Measurements from ENCODE around the gene KIF25. TPM values are rescaled to one million over a fixed set of nuclear protein-coding genes. Genes with fewer than 3 reads are reported as not detected.

The KIF25 gene
- total RNA-seq, 1 experiment from 2014 or later, result 0.28 TPM

- CTCF ChIA-PET, result no interaction called here
- H3K27ac Mint-ChIP-seq, result no peak overlapping the region
Measured at GRCh38 chr6:167963589-167964057, 33.8 kb upstream of the KIF25 start.

DNA sequence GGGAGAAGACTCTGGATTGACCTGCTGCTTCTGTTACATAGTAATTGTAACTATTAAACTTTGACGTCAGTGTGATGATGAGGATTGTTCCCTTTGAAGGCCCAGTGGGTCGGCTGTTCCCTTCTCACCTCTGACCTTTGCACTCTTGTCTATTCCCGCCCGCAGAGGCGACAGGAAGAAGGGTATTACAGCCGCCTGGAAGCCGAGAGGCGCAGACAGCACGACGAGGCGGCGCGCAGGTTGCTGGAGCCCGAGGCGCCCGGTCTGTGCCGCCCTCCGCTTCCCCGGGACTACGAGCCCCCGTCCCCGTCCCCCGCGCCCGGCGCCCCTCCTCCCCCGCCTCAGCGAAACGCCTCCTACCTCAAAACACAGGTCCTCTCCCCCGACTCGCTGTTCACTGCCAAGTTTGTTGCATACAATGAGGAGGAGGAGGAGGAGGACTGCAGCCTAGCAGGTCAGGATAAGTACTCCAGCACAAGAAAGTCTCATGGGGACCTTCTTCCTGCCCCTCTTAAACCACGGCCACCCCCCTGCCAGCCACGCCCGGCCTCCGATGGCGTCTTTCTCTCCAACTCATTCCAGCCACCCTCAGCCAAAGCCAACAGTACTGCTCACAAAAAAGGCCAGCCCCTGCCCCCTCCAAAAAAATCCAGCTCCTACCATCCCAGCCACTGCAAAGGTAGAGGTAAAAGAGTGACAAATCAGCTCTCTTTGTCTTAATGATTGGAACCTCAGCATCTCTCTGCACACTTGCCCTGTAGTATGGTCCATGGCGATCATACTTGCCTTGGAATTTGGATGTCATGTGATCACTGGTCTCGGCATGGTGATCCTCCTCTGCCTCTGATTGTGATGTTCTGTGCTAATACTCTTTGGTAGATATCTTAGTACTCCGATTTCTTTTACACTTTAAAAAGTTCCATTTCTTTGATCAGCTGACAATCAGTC, 31.6 kb upstream of the KIF25 start:
- H3K36me3 Mint-ChIP-seq, result peaks cover 70% of the 10 kb centered on the region
- ATAC-seq, result no peak
- ChIA-PET POLR2A (no interaction called here), CTCF (no interaction called here)
- no peaks in the 10 kb centered on the region for H3K9me3 Mint-ChIP-seq
- TF ChIP-seq ZNF232 (CRISPR knock-in tag; IDR thresholded peaks at IDR 0.05), result no peak
- TF ChIP-seq, protein P1, sequence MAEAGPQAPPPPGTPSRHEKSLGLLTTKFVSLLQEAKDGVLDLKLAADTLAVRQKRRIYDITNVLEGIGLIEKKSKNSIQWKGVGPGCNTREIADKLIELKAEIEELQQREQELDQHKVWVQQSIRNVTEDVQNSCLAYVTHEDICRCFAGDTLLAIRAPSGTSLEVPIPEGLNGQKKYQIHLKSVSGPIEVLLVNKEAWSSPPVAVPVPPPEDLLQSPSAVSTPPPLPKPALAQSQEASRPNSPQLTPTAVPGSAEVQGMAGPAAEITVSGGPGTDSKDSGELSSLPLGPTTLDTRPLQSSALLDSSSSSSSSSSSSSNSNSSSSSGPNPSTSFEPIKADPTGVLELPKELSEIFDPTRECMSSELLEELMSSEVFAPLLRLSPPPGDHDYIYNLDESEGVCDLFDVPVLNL (CRISPR knock-in tag; IDR thresholded peaks at IDR 0.05; ENCODE audit: borderline replicate concordance, low read depth), result no peak
- no peak for TF ChIP-seq HMGA2 (CRISPR knock-in tag; IDR thresholded peaks at IDR 0.05)
- TF ChIP-seq ESRRA (CRISPR knock-in tag; IDR thresholded peaks at IDR 0.05; ENCODE audit: borderline replicate concordance), result no peak
- no peak for TF ChIP-seq GABPB1 (CRISPR knock-in tag; IDR thresholded peaks at IDR 0.05)
- no peak for TF ChIP-seq ZMAT4 (CRISPR knock-in tag; IDR thresholded peaks at IDR 0.05)
- no peak for TF ChIP-seq ZNF281 (CRISPR knock-in tag; IDR thresholded peaks at IDR 0.05)
- no peak for DNase-seq (ENCODE audit: low spot score)
- no peak overlapping the region for H3K27ac Mint-ChIP-seq
- H3K4me3 Mint-ChIP-seq, result no peak overlapping the region
- H3K27me3 Mint-ChIP-seq (ENCODE audit: low read depth), result no peaks in the 10 kb centered on the region
- H3K4me1 Mint-ChIP-seq, result peaks cover 4% of the 10 kb centered on the region; the same call in 1 of the 2 replicates

More at GRCh38 chr6:167963589-167964057, 33.8 kb upstream of the KIF25 start:
- Mint-ChIP-seq H3K4me3 (no peak overlapping the region), H3K36me3 (peaks cover 53% of the 10 kb centered on the region), H3K9me3 (no peaks in the 10 kb centered on the region), H3K27me3 (ENCODE audit: low read depth) (no peaks in the 10 kb centered on the region), H3K4me1 (peaks cover 4% of the 10 kb centered on the region; the same call in 1 of the 2 replicates)
- no peak for DNase-seq (ENCODE audit: low spot score)
- no peak for TF ChIP-seq JAZF1 (CRISPR knock-in tag; IDR thresholded peaks at IDR 0.05)
- TF ChIP-seq GABPB1 (CRISPR knock-in tag; IDR thresholded peaks at IDR 0.05), result peak; percentile 65; the same call in 1 of the 2 replicates
- TF ChIP-seq JUN (CRISPR knock-in tag; IDR thresholded peaks at IDR 0.05), result no peak
- TF ChIP-seq, protein P2, sequence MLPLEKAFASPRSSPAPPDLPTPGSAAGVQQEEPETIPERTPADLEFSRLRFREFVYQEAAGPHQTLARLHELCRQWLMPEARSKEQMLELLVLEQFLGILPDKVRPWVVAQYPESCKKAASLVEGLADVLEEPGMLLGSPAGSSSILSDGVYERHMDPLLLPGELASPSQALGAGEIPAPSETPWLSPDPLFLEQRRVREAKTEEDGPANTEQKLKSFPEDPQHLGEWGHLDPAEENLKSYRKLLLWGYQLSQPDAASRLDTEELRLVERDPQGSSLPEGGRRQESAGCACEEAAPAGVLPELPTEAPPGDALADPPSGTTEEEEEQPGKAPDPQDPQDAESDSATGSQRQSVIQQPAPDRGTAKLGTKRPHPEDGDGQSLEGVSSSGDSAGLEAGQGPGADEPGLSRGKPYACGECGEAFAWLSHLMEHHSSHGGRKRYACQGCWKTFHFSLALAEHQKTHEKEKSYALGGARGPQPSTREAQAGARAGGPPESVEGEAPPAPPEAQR (CRISPR knock-in tag; IDR thresholded peaks at IDR 0.05), result no peak
- POLR2A ChIA-PET, result no interaction called here
- no peak for ATAC-seq

DNA sequence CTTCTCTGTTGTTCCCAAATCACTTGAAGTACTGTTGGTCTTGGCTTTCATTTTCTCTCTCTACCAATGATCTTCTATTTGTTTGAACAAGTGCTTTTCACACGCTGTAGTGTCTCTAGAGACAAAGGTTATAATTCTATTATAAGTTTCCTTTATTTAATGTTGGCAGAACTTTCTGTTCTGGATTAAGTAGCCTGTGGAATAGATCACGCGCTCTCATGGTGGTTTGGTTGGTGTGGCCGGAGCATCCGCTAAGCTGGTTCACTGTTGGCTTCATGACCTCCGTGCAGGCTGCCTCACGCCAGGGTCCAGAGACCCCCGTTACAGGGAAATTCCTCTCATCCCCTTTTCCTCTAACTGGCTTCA, 30.9 kb upstream of the KIF25 start:
- ChIA-PET CTCF (no interaction called here), POLR2A (no interaction called here)
- H3K27me3 Mint-ChIP-seq (ENCODE audit: low read depth), result no peaks in the 10 kb centered on the region
- no peak overlapping the region for H3K27ac Mint-ChIP-seq
- H3K4me3 Mint-ChIP-seq, result no peak overlapping the region
- DNase-seq (ENCODE audit: low spot score) (no peak), ATAC-seq (no peak)
- peaks cover 2% of the 10 kb centered on the region; the same call in 1 of the 2 replicates for H3K4me1 Mint-ChIP-seq
- H3K36me3 Mint-ChIP-seq, result peaks cover 68% of the 10 kb centered on the region
- H3K9me3 Mint-ChIP-seq, result no peaks in the 10 kb centered on the region
- TF ChIP-seq CREB1 (CRISPR knock-in tag; IDR thresholded peaks at IDR 0.05) (no peak), ATF2 (CRISPR knock-in tag; IDR thresholded peaks at IDR 0.05; ENCODE audit: borderline replicate concordance, low read depth) (no peak), FOXJ3 (CRISPR knock-in tag; IDR thresholded peaks at IDR 0.05; ENCODE audit: borderline replicate concordance) (no peak), JUN (CRISPR knock-in tag; IDR thresholded peaks at IDR 0.05) (no peak), ZNF219 (CRISPR knock-in tag; IDR thresholded peaks at IDR 0.05; ENCODE audit: borderline replicate concordance) (no peak), ZNF281 (CRISPR knock-in tag; IDR thresholded peaks at IDR 0.05) (no peak), SMAD4 (CRISPR knock-in tag; IDR thresholded peaks at IDR 0.05) (no peak), ZNF512 (CRISPR knock-in tag; IDR thresholded peaks at IDR 0.05; ENCODE audit: borderline replicate concordance) (no peak)
- TF ChIP-seq, protein P3, sequence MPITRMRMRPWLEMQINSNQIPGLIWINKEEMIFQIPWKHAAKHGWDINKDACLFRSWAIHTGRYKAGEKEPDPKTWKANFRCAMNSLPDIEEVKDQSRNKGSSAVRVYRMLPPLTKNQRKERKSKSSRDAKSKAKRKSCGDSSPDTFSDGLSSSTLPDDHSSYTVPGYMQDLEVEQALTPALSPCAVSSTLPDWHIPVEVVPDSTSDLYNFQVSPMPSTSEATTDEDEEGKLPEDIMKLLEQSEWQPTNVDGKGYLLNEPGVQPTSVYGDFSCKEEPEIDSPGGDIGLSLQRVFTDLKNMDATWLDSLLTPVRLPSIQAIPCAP (CRISPR knock-in tag; IDR thresholded peaks at IDR 0.05), result no peak

Data from WTC11 (cell line).